Activated CD8-positive, alpha-beta T cell treated with anti-CD3 and anti-CD28 coated beads, Interleukin-2, amount 10 ng/mL, durations not matched to agents 7 days and 5 days (primary cell): ENCODE results near the gene GNPTG. TPM values are rescaled to one million over a fixed set of nuclear protein-coding genes. Genes with fewer than 3 reads are reported as not detected.

Experiments
- ATAC-seq: fragments of 150-1000 bp; cut with Tn5 transposase; one replicate; pipeline ENCODE4 v1.10.0; 2021; ENCODE audit warnings: moderate library complexity
- CTCF ChIA-PET: fragments of 350-600 bp; sonication (Branson Sonifier 250); formaldehyde crosslinking; loops from one replicate; lab custom pipeline; 2021; ENCODE audit warnings: antibody characterized with exemption; lab: Charles Lee
- POLR2A ChIA-PET: fragments of 350-600 bp; sonication (Branson Sonifier 250); formaldehyde crosslinking; loops from one replicate; lab custom pipeline; 2021; ENCODE audit warnings: antibody characterized with exemption; lab: Charles Lee
- DNase-seq: peaks from one replicate; pipeline ENCODE4 v3.0.0-alpha.2; 2020
- H3K27ac Mint-ChIP-seq: one replicate; pipeline ENCODE4 v1.8.0; 2021; ENCODE audit warnings: mild to moderate bottlenecking, mixed read lengths
- H3K27me3 Mint-ChIP-seq: one replicate; pipeline ENCODE4 v1.8.0; 2021; ENCODE audit warnings: low read depth, mixed read lengths
- H3K36me3 Mint-ChIP-seq: one replicate; pipeline ENCODE4 v1.8.0; 2021; ENCODE audit warnings: low read depth, mixed read lengths
- H3K4me1 Mint-ChIP-seq: one replicate; pipeline ENCODE4 v1.8.0; 2021; ENCODE audit warnings: low read depth, mixed read lengths
- H3K4me3 Mint-ChIP-seq: one replicate; pipeline ENCODE4 v1.8.0; 2021; ENCODE audit warnings: mild to moderate bottlenecking, mixed read lengths
- H3K9me3 Mint-ChIP-seq: one replicate; pipeline ENCODE4 v1.8.0; 2022; ENCODE audit warnings: mixed read lengths; ENCODE audit not compliant: insufficient read depth
- total RNA-seq, 2 experiments: library from RNA; stranded (reverse); gene quantifications; one replicate each; pipeline ENCODE4 v1.2.3, GENCODE V29; 2021

Gene GNPTG
- total RNA-seq, 2 experiments from 2014 or later, result 24.2 to 25.1 TPM

- ChIA-PET CTCF (interaction anchor here (1.1 to 2.9 kb wide), 2 partner anchors 16 to 80 kb away, joined by 3 to 13 read pairs; no protein-coding TSS in a partner anchor), POLR2A (interaction anchor here (0.6 to 2.5 kb wide), 5 partner anchors 17 to 159 kb away, joined by 3 to 9 read pairs (median 3); partner anchors contain the start of gene UQCC4)
- peaks cover 19% of the 10 kb centered on the region for H3K4me1 Mint-ChIP-seq
- no peaks in the 10 kb centered on the region for H3K9me3 Mint-ChIP-seq
- peak; percentile 74 for DNase-seq
- H3K4me3 Mint-ChIP-seq, result peak overlapping the region; percentile 75
- ATAC-seq, result peak; percentile 82
- peaks cover 1% of the 10 kb centered on the region for H3K36me3 Mint-ChIP-seq
- H3K27ac Mint-ChIP-seq, result peak overlapping the region; percentile 57
- H3K27me3 Mint-ChIP-seq, result no peaks in the 10 kb centered on the region
Measured at GRCh38 chr16:1379304-1380076, 27.8 kb downstream of the GNPTG start.

- Mint-ChIP-seq H3K4me1 (peaks cover 19% of the 10 kb centered on the region), H3K27ac (peak overlapping the region; percentile 57), H3K36me3 (peaks cover 3% of the 10 kb centered on the region), H3K4me3 (peak overlapping the region; percentile 71), H3K9me3 (no peaks in the 10 kb centered on the region), H3K27me3 (no peaks in the 10 kb centered on the region)
- ChIA-PET POLR2A (interaction anchor here (0.9 to 2.5 kb wide), 4 partner anchors 16 to 69 kb away, joined by 3 to 9 read pairs (median 3); partner anchors contain the start of gene UQCC4), CTCF (interaction anchor here (1.1 to 2.9 kb wide), 2 partner anchors 17 to 79 kb away, joined by 3 to 13 read pairs; no protein-coding TSS in a partner anchor)
- DNase-seq (no peak), ATAC-seq (no peak)
Measured at GRCh38 chr16:1380195-1380594, 28.5 kb downstream of the GNPTG start.

GRCh38 chr16:1381612-1382406, 30.1 kb downstream of the GNPTG start:
- Mint-ChIP-seq H3K27ac (no peak overlapping the region), H3K4me1 (peaks cover 19% of the 10 kb centered on the region), H3K9me3 (no peaks in the 10 kb centered on the region), H3K27me3 (no peaks in the 10 kb centered on the region), H3K36me3 (peaks cover 3% of the 10 kb centered on the region), H3K4me3 (no peak overlapping the region)
- DNase-seq (no peak), ATAC-seq (no peak)
- POLR2A ChIA-PET, result no interaction called here
- CTCF ChIA-PET, result no interaction called here

- Mint-ChIP-seq H3K9me3 (no peaks in the 10 kb centered on the region), H3K4me1 (peaks cover 9% of the 10 kb centered on the region), H3K4me3 (no peak overlapping the region), H3K27me3 (no peaks in the 10 kb centered on the region), H3K36me3 (peaks cover 3% of the 10 kb centered on the region), H3K27ac (no peak overlapping the region)
- ATAC-seq, result no peak
- no peak for DNase-seq
- ChIA-PET POLR2A (interaction anchor here (0.8 to 1.3 kb wide), 2 partner anchors 15 to 37 kb away, joined by 3 read pairs; no protein-coding TSS in a partner anchor), CTCF (interaction anchor here (0.7 kb wide), 1 partner anchor 20 kb away, joined by 3 read pairs; no protein-coding TSS in a partner anchor)
Measured at GRCh38 chr16:1383556-1383955, 31.8 kb downstream of the GNPTG start.

GRCh38 chr16:1385232-1385631, 33.5 kb downstream of the GNPTG start:
- ChIA-PET POLR2A (no interaction called here), CTCF (no interaction called here)
- Mint-ChIP-seq H3K4me3 (no peak overlapping the region), H3K9me3 (no peaks in the 10 kb centered on the region), H3K4me1 (peaks cover 2% of the 10 kb centered on the region), H3K36me3 (peaks cover 5% of the 10 kb centered on the region), H3K27ac (no peak overlapping the region), H3K27me3 (no peaks in the 10 kb centered on the region)
- no peak for DNase-seq
- ATAC-seq, result no peak

GRCh38 chr16:1387331-1387730, 35.6 kb downstream of the GNPTG start:
- Mint-ChIP-seq H3K27me3 (no peaks in the 10 kb centered on the region), H3K9me3 (no peaks in the 10 kb centered on the region), H3K4me3 (no peak overlapping the region), H3K27ac (no peak overlapping the region), H3K36me3 (peaks cover 8% of the 10 kb centered on the region), H3K4me1 (peaks cover 5% of the 10 kb centered on the region)
- ATAC-seq, result no peak
- no peak for DNase-seq
- POLR2A ChIA-PET, result no interaction called here
- CTCF ChIA-PET, result no interaction called here

DNA sequence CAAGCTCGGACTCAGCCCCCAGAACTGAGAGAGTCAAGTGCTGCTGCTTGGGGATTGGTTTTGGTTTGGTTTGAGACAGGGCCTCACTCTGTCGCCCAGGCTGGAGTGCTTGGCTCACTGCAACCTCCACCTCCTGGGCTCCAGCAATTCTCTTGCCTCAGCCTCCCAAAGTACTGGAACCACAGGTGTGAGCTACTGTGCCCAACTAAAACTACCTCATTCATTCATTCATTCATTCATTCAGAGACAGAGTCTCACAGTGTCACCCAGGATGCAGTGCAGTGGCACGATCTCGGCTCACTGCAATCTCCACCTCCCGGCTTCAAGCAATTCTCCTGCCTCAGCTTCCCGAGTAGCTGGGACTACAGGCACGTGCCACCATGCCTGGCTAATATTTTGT, 38.0 kb downstream of the GNPTG start:
- DNase-seq, result no peak
- H3K4me3 Mint-ChIP-seq, result no peak overlapping the region
- CTCF ChIA-PET, result no interaction called here

GRCh38 chr16:1390239-1390779, 38.6 kb downstream of the GNPTG start:
- Mint-ChIP-seq H3K9me3 (no peaks in the 10 kb centered on the region), H3K36me3 (peaks cover 7% of the 10 kb centered on the region), H3K4me3 (no peak overlapping the region), H3K4me1 (peaks cover 5% of the 10 kb centered on the region), H3K27ac (no peak overlapping the region), H3K27me3 (no peaks in the 10 kb centered on the region)
- ATAC-seq, result no peak
- ChIA-PET CTCF (interaction anchor here (1.1 kb wide), 1 partner anchor 27 kb away, joined by 4 read pairs; no protein-coding TSS in a partner anchor), POLR2A (interaction anchor here (0.9 kb wide), 1 partner anchor 11 kb away, joined by 3 read pairs; no protein-coding TSS in a partner anchor)
- DNase-seq, result no peak

More for the DNA sequence above, 38.0 kb downstream of the GNPTG start:
- no peak for ATAC-seq
- POLR2A ChIA-PET, result interaction anchor here (0.9 kb wide), 1 partner anchor 11 kb away, joined by 3 read pairs; no protein-coding TSS in a partner anchor
- Mint-ChIP-seq H3K9me3 (no peaks in the 10 kb centered on the region), H3K36me3 (peaks cover 8% of the 10 kb centered on the region), H3K4me1 (peaks cover 5% of the 10 kb centered on the region), H3K27ac (no peak overlapping the region), H3K27me3 (no peaks in the 10 kb centered on the region)

DNA sequence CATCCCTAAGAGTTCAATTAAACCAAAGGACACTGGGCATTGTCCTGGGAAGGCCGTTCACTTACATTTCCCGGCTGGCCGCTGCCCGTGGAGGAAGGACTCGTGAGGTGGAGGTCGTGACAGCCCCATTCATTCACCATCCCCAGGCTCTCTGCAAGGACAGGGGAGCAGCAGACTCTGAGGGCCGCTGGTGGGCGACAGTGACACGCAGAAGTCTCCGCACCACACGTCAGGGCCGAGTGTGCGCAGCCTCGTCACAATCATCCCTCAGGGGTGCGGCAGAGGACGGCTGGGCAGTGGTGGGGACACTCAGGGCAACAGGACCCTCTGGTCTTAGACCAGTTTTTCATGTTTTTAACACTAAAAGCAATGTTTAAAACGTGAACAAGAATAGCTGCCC, 41.1 kb downstream of the GNPTG start:
- peaks cover 9% of the 10 kb centered on the region for H3K36me3 Mint-ChIP-seq
- H3K4me1 Mint-ChIP-seq, result peaks cover 5% of the 10 kb centered on the region
- ChIA-PET POLR2A (no interaction called here), CTCF (no interaction called here)
- H3K27ac Mint-ChIP-seq, result no peak overlapping the region
- no peak overlapping the region for H3K4me3 Mint-ChIP-seq
- H3K9me3 Mint-ChIP-seq, result no peaks in the 10 kb centered on the region
- DNase-seq (no peak), ATAC-seq (no peak)
- no peaks in the 10 kb centered on the region for H3K27me3 Mint-ChIP-seq

- H3K9me3 Mint-ChIP-seq, result no peaks in the 10 kb centered on the region
- ChIA-PET CTCF (no interaction called here), POLR2A (interaction anchor here (1.1 kb wide), 1 partner anchor 27 kb away, joined by 3 read pairs; no protein-coding TSS in a partner anchor)
- no peak overlapping the region for H3K4me3 Mint-ChIP-seq
- DNase-seq, result no peak
- no peaks in the 10 kb centered on the region for H3K27me3 Mint-ChIP-seq
- H3K27ac Mint-ChIP-seq, result no peak overlapping the region
- H3K36me3 Mint-ChIP-seq, result peaks cover 11% of the 10 kb centered on the region
- H3K4me1 Mint-ChIP-seq, result peaks cover 5% of the 10 kb centered on the region
- no peak for ATAC-seq
Measured at GRCh38 chr16:1393613-1394176, 42.0 kb downstream of the GNPTG start.

DNA sequence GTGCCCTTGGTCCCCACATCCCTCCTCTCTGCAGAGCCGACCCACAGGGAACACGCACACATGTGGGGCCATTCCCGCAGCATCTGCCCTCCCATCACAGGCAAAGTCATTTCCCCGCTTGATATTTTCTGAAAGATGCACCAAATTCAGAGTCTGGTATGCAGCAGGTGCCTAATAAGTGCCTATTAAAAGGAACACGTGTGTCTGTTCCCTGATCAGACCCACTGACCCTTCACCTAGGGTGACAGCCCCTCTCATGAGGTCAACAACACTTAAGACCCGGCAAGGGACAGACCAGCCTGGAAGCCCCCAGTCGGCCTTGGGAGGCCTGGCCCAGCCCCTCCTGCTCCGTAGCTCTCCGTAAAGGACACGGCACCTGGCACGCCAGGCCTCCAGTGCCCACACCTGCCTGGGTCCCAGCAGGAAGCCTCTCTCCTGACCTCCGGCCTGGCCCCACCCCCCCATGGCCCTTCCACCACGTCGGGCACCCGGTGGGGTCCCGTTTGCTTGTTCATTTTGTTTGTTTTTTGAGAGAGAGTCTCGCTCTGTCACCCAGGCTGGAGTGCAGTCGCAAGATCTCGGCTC, 42.7 kb downstream of the GNPTG start:
- Mint-ChIP-seq H3K27me3 (no peaks in the 10 kb centered on the region), H3K36me3 (peaks cover 13% of the 10 kb centered on the region), H3K4me3 (no peak overlapping the region), H3K9me3 (no peaks in the 10 kb centered on the region), H3K4me1 (peaks cover 5% of the 10 kb centered on the region), H3K27ac (no peak overlapping the region)
- ATAC-seq (no peak), DNase-seq (no peak)
- CTCF ChIA-PET, result no interaction called here
- POLR2A ChIA-PET, result no interaction called here
